NCI-H2107 (cell line): ENCODE results near the gene RRM1.
"Not testable (repeated sequence)": the region's sequence is repeated elsewhere in the genome, so short reads cannot be mapped to it uniquely, and the experiment has no call there.

ENCODE experiments used
- DNase-seq: peaks from one replicate; lab custom pipeline; 2025; lab: John Stamatoyannopoulos, UW

RRM1 gene

GRCh38 chr11:4094348-4095291, at the start of gene RRM1:
RRM1 (plus strand) TSS chr11:4094799; CDS start chr11:4095013, 214 bp downstream.
- DNase-seq = peak; percentile 96

- DNase-seq = no peak
These were observed 49.5 kb upstream of the RRM1 start for GRCh38 chr11:4044976-4045646.

- no peak for DNase-seq
These were observed 46.3 kb upstream of the RRM1 start for GRCh38 chr11:4048340-4048739.

- DNase-seq = no peak
These were observed 45.6 kb upstream of the RRM1 start for GRCh38 chr11:4049006-4049405.

- DNase-seq = no peak
These were observed 44.5 kb upstream of the RRM1 start for GRCh38 chr11:4050138-4050537.

GRCh38 chr11:4053200-4053599, 41.4 kb upstream of the RRM1 start:
- not testable (repeated sequence) for DNase-seq

- no peak for DNase-seq
These were observed 40.0 kb upstream of the RRM1 start for GRCh38 chr11:4054643-4055042.

- no peak for DNase-seq
These were observed 35.2 kb upstream of the RRM1 start for GRCh38 chr11:4059424-4059823.

- DNase-seq = no peak
These were observed 34.2 kb upstream of the RRM1 start for GRCh38 chr11:4060182-4060923.

GRCh38 chr11:4061700-4062099, 32.9 kb upstream of the RRM1 start:
- DNase-seq = no peak

GRCh38 chr11:4063348-4063747, 31.3 kb upstream of the RRM1 start:
- DNase-seq = no peak

GRCh38 chr11:4064278-4064955, 30.2 kb upstream of the RRM1 start:
- DNase-seq = no peak

- no peak for DNase-seq
These were observed 29.5 kb upstream of the RRM1 start for GRCh38 chr11:4065086-4065485.

- no peak for DNase-seq
These were observed 28.8 kb upstream of the RRM1 start for GRCh38 chr11:4065601-4066377.

- no peak for DNase-seq
These were observed 27.7 kb upstream of the RRM1 start for GRCh38 chr11:4066910-4067309.

- no peak for DNase-seq
These were observed 25.6 kb upstream of the RRM1 start for GRCh38 chr11:4068962-4069361.

- DNase-seq = no peak
These were observed 23.3 kb upstream of the RRM1 start for GRCh38 chr11:4071325-4071724.

GRCh38 chr11:4071914-4072313, 22.7 kb upstream of the RRM1 start:
- no peak for DNase-seq

- DNase-seq = peak; percentile 41
These were observed 21.8 kb upstream of the RRM1 start for GRCh38 chr11:4072668-4073285.

GRCh38 chr11:4074266-4074665, 20.3 kb upstream of the RRM1 start:
- no peak for DNase-seq

- no peak for DNase-seq
These were observed 17.8 kb upstream of the RRM1 start for GRCh38 chr11:4076774-4077173.
